Frontal cortex (tissue), 4 donors: ENCODE data around the gene FRRS1L. TPM values are rescaled to one million over a fixed set of nuclear protein-coding genes. Genes with fewer than 3 reads are reported as not detected.

Source experiments
- DNase-seq, 2 donors: peaks; one replicate each; pipeline ENCODE4 v3.0.0; 2012; ENCODE audit warnings: low spot score in 2 of 2
- FAIRE-seq: peaks from 2 replicates; lab custom pipeline; 2012; peaks lifted over from hg19 to GRCh38; lab: Jason Lieb, UNC
- total RNA-seq: library from RNA; depleted of rRNA; stranded (reverse); fragments of >200 nt; gene quantifications from one replicate; pipeline ENCODE4 v1.2.3, GENCODE V29; 2014
- donor health status: control.
- donor health status: control.
- donor health status: control.

Gene FRRS1L
- total RNA-seq, 1 donor from 2014 or later = 66.9 TPM

GRCh38 chr9:109113254-109113653 lies 53.8 kb downstream of the FRRS1L start:
- FAIRE-seq = no peak
- DNase-seq = no peak

DNA sequence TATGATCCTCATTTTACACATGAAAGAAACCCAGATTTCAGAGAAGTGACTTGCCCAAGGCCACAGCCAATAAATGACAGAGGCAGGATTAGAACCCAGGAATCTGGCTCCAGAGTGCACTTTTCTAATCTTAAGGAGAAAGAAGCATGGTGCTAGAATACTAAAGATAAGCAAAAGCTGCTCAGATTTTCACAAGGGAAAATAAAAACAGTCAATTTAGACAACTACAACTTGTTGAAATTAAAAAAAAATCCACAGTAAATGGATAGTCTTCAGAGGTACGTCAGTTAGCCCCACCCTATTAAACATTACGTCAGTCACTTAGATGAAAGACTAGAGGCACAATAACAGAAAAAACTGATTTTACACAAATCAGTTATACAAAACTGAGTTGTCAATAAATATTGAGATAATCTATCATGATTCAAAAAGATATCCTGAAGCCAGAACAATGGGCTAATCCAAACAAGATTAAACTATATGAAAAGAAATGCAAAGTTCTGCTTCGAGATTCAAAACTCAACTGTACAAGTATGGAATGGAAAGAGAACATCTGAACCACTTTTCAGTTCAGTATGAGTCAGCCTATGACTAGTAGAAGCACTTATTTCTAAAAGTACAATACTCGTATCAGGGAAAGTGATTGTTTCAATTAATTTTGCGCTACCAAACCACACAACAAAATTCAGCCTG lies 56.6 kb downstream of the FRRS1L start:
- no peak for FAIRE-seq
- DNase-seq = no peak

- DNase-seq (no peak), FAIRE-seq (no peak)
These were observed 57.1 kb downstream of the FRRS1L start for GRCh38 chr9:109109967-109110328.

DNA sequence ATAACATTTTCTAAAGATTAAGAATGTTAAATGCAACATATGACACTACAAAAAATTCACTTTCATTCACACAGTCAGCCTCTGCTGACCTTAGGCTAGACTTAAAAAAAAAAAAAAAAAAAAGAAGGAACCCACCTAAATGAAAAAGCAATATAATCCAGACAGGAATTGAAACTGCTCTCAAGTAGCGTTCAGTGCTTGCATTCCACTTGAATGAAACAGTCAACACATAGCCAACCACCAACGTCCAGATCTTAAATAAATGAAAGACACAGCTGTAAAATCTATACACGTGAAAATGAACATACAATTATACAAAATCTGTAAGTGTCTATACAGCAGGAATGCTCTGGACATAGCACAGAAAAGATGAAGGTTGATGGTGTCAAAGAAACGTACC lies 58.7 kb downstream of the FRRS1L start:
- DNase-seq (no peak), FAIRE-seq (no peak)

GRCh38 chr9:109107402-109108240 lies 59.4 kb downstream of the FRRS1L start:
- no peak for FAIRE-seq

GRCh38 chr9:109101810-109102209 lies 65.2 kb downstream of the FRRS1L start:
- no peak for DNase-seq
- FAIRE-seq = no peak

More at GRCh38 chr9:109107402-109108240, 59.4 kb downstream of the FRRS1L start:
- no peak for DNase-seq

DNA sequence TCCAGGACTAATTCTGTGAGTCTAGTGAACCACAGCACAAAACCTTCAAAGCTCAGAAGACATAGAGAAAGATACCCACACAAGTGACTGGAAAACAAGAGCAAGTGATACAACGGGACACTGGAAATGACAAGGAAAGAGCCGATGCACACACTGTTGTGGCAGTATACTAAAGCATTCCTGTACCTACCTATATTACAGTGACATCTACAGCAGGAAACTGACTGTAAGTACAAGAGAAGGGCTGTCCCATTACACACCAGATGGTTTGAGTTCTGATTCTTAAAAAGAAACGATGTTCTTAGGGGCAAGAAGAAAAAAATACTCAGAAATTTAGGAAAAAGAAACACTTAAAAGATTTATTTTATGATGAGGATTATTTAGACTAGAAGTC lies 65.8 kb downstream of the FRRS1L start:
- no peak for DNase-seq
- FAIRE-seq = no peak

DNA sequence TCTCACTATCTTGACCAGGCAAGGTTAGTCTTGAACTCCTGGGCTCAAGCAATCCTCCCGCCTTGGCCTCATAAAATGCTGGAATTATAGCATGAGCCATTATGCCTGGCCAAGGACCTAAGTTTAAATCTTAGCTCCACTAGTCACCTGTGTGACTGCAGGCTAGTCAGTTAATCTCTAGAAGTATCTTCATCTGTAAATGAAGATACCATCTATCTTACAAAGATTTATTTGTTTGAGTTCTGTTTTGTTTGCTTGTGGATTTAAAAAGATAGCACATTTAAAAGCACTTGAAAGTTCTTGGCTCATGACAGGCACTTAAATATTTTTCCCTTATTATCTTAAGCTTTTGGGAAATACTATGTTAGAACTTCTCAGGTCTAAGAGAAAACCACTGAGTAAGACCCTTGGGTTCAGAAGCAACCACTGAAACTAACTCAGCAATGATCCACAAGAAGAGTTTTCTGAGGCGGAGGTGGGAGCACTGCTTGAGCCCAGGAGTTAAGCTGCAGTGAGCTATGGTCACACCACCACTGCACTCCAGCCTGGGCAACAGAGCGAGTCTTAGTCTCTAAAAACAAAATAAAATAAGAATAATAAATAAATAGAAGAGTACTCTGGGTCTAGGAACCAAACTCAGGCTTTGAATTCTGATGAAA lies 66.4 kb downstream of the FRRS1L start:
- FAIRE-seq (no peak), DNase-seq (no peak)

DNA sequence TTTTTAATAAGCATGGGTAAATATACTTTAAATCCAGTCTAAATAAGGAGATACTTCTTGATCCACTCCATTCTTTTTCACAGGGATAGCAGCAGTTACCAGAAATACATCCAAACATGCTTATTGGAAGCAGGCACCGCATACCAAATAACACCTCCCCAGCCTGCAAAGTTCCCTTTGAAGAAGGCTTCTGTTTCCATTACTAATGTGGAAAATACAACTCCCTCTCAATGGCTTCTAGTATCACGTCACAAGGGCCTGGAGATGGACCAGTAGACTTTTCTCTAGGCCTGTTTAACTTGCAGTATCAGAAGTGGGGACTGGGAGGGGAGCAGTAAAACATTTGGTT lies 68.1 kb downstream of the FRRS1L start:
- no peak for DNase-seq
- no peak for FAIRE-seq

DNA sequence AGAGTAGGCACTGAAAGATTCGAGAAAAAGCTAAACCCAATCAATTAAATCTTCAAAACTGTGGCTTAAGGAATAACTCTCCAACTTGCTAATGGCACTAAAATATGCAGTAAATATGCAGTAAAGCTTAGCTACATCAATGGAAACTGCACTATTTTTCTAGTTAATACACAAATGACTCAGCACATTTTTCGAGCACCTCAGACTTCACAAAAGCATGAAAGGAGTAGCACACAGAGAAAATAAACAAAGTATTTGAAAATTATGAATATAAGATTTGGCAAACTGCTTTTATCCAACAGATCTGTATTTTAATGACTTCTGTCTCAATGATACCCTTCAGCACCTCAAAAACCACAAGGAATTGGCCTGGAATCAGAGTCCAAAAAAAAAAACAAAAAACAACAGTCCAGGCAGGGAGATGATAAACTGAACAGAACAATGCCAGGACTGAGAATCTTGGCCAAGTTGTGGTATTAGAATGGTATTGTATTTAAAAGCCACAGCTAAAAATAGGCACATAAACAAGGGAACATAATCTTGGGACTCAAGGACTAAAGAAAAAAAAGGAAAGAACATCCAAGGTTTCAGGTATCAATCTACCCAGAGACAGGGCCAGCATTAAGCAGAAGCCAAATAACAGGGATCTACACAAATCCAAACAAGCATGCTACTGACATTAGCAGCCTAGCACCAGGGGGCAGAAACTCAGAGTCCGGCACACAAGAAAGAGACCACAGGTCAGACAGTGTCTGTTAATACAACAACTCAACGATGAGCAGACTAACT lies 68.7 kb downstream of the FRRS1L start:
- FAIRE-seq (no peak), DNase-seq (no peak)

DNA sequence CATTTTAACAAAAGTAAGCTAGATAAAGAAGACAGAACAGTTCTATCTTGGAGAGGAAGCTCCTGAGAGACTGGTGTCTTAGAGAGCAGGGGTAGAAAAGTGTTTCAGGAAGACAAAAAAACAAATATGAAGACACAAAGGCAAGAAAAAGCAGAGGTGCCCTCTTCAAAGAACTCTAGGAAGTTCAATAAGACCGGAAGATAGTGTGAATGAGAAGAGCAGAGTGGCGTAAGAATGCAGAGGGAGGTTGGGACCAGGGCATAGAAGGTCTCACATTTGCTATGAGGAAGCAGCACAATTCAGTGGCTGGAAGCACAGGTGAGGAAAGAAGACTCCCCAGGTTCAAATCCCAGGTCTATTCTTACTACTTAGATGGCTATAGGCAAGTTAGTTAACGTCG lies 69.9 kb downstream of the FRRS1L start:
- FAIRE-seq = no peak

DNA sequence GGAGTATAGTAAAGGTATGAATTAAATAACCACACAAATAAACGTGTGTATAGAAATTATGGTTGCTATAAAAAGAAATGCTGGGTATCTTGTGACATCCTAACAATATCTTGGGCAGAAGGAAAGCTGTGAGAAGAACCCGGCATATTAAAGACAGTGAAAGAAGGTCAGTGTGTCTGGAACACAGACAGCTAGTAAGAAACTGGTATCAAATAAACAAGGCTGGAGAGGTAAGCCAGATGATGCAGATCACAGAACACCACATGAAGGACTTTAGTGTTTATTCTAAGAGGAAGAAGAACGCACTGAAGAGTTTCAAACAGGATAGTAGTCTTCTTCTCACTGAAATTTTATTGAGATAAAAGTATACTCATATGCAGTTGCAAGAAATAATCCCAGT lies 71.7 kb downstream of the FRRS1L start:
- no peak for DNase-seq
- FAIRE-seq = no peak

More for the DNA sequence above, 69.9 kb downstream of the FRRS1L start:
- DNase-seq = no peak

- DNase-seq (no peak), FAIRE-seq (no peak)
These were observed 72.8 kb downstream of the FRRS1L start for GRCh38 chr9:109094268-109094667.

DNA sequence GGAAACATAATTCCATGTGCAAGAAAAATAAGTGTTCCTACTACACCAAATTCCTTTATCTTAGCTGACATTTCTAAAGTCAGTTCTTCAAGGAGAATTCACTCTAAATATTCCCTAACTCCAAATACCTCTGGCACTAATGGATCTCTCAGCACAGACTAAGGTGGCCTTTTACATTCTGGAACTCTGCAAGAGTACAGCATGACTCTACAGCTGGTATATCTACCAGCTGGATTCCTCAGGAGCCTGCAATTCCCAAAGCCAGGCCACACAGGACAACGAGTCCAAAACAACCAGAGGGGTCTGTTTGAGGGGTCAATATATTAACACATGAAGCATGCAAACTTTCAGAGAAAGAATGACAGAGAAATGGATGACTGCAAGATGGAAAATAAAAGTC lies 74.5 kb downstream of the FRRS1L start:
- DNase-seq = no peak
- FAIRE-seq = no peak

DNA sequence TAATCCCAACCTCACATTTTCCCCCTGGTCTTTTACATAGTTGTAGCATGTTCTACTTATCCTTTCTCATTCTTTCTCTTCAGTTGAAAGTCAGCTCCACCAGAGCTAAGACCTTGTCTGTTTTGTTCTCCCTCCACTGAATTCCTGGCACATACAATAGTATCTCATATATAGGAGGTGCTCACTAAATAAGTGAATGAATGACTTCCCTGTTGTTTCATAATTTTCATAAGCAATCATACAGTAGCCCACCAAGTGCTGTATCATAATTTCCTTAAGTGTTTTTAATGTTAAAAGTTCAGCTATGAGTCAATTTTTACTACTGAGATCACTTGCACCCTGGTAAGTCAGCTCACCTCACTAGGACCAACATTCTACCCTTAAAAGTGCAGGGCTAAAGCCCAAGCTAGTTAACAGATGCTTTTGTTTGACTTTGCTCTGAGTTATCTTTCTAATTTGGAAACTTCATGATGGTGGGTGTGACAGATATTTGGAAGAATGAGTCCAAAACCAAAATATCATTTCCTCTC lies 74.9 kb downstream of the FRRS1L start:
- no peak for DNase-seq
- FAIRE-seq = no peak

GRCh38 chr9:109088221-109088620 lies 78.8 kb downstream of the FRRS1L start:
- DNase-seq = no peak
- FAIRE-seq = no peak

DNA sequence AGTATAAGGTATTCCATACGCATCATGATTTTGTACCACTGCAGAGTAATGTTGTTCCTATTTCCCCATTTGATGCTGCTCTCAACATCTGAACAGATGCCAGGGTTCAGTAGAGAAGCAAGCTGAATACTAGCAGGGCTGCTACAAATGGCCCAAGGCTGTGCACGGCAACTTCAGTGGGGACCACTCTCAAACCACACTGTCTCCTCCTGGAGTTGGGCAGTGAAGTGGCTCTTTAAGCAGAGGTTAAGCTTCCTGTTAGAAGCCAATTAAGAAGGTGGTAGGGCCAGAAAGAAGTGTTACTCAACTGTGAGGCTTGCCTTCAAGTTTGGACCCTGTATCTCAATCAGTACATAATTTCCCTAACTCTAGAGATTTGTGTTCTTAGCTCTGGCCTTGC lies 79.3 kb downstream of the FRRS1L start:
- DNase-seq = no peak
- no peak for FAIRE-seq

DNA sequence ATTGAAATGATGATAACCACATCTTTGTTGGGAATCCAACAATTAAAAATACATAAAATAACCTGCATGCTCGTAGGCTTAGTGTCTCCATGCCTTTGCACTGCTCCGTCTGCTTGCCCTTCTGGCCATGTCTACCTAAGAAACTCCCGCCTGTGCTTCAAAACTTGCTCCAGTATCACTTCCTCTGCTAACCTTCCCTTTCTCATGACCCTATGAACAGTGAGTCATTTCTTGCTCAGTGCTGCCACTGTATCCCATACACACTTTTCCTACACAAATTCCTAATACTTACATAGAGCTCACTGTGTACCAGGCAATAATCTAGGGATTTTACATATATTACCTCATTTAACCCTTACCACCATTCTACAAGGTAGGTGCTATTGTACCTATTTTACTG lies 80.8 kb downstream of the FRRS1L start:
- FAIRE-seq (no peak), DNase-seq (no peak)

DNA sequence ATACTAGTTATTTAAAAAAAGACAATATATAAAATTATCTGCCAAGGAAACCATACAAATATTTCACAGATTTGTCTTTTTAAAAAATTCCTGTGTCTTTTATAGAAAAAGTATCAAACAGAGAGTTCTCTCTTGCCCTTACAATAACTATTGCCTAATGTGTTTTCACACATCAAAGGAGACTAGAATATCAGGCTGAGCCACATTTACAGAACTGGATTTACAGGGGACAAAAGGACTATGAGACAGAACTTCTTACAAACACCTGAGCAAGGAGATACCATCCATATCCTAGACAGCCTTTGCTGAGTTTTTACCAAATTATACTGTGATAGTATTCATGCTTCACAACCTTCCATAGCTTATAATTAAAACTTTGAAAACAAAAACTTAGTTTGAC lies 81.5 kb downstream of the FRRS1L start:
- DNase-seq = no peak
- FAIRE-seq = peak; percentile 10

DNA sequence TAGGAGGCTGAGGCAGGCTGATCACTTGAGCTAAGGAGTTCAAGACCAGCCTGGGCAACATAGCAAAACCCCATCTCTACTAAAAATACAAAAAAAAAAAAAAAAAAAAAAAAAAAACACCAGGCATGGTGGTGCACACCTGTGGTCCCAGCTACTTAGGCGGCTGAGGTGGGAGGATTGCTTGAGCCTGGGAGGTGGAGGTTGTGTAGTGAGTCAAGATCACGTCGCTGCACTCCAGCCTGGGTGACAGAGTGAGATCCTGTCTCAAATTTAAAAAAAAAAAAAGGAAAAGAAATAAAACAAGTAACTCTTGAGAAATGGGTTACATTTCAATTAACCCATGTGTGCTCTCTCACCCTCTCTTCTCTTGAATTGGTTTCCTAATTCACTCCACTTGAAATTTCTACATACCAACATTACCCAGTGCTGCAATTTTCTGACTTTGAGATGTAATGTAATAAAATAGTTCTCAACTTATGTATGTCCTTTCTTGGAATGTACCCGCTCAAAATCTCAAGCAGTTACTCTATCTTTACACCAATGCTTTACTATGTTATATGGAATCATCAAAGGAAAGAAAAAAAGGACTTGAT lies 83.1 kb downstream of the FRRS1L start:
- FAIRE-seq (no peak), DNase-seq (no peak)
